T-helper 2 cell treated with Interferon-gamma antibody and Interleukin-4, amounts not matched to agents 100 ng/mL and 5 ng/mL, for 36 hours (primary cell): ENCODE results near the gene TTLL12. TPM values are rescaled to one million over a fixed set of nuclear protein-coding genes. Genes with fewer than 3 reads are reported as not detected.

Source experiments
- intact Hi-C: fragments of 100-400 bp; cut with micrococcal nuclease; formaldehyde crosslinking; loops from one replicate; pipeline ENCODE4 v1.15.1; 2023
- total RNA-seq: library from RNA; stranded (reverse); gene quantifications from 2 replicates; pipeline ENCODE4 v1.2.3, GENCODE V29; 2022

Gene TTLL12
- total RNA-seq, 1 donor from 2014 or later = 53.0 TPM

GRCh38 chr22:43174941-43175531 lies 11.9 kb downstream of the TTLL12 start:
- intact Hi-C loops = no loop called here

- intact Hi-C loops = no loop called here
Observed at GRCh38 chr22:43173976-43174720, 12.8 kb downstream of the TTLL12 start.

GRCh38 chr22:43173566-43173965 lies 13.4 kb downstream of the TTLL12 start:
- intact Hi-C loops = no loop called here

- intact Hi-C loops = no loop called here
Observed at GRCh38 chr22:43172191-43172590, 14.7 kb downstream of the TTLL12 start.

- intact Hi-C loops = no loop called here
Observed at GRCh38 chr22:43171607-43172006, 15.3 kb downstream of the TTLL12 start.

- intact Hi-C loops = no loop called here
Observed at GRCh38 chr22:43171019-43171491, 15.9 kb downstream of the TTLL12 start.

GRCh38 chr22:43170131-43170480 lies 16.8 kb downstream of the TTLL12 start:
- intact Hi-C loops = no loop called here

GRCh38 chr22:43169310-43170130 lies 17.4 kb downstream of the TTLL12 start:
- intact Hi-C loops = no loop called here

- intact Hi-C loops = no loop called here
Observed at GRCh38 chr22:43168471-43169309, 18.2 kb downstream of the TTLL12 start.

- intact Hi-C loops = no loop called here
Observed at GRCh38 chr22:43167001-43167589, 19.8 kb downstream of the TTLL12 start.

- intact Hi-C loops = no loop called here
Observed at GRCh38 chr22:43166132-43166930, 20.6 kb downstream of the TTLL12 start.

- intact Hi-C loops = no loop called here
Observed at GRCh38 chr22:43164636-43165035, 22.3 kb downstream of the TTLL12 start.

GRCh38 chr22:43163241-43163795 lies 23.6 kb downstream of the TTLL12 start:
- intact Hi-C loops = no loop called here

GRCh38 chr22:43162412-43163150 lies 24.4 kb downstream of the TTLL12 start:
- intact Hi-C loops = no loop called here

- intact Hi-C loops = no loop called here
Observed at GRCh38 chr22:43160497-43161126, 26.3 kb downstream of the TTLL12 start.

- intact Hi-C loops = no loop called here
Observed at GRCh38 chr22:43159484-43160178, 27.3 kb downstream of the TTLL12 start.

GRCh38 chr22:43158778-43159483 lies 28.0 kb downstream of the TTLL12 start:
- intact Hi-C loops = no loop called here
